ENCODE results near the gene INPP5D. TPM values are rescaled to one million over a fixed set of nuclear protein-coding genes. Genes with fewer than 3 reads are reported as not detected.

Gene INPP5D
- total RNA-seq, 1 donor from 2014 or later: 79.2 TPM

DNA sequence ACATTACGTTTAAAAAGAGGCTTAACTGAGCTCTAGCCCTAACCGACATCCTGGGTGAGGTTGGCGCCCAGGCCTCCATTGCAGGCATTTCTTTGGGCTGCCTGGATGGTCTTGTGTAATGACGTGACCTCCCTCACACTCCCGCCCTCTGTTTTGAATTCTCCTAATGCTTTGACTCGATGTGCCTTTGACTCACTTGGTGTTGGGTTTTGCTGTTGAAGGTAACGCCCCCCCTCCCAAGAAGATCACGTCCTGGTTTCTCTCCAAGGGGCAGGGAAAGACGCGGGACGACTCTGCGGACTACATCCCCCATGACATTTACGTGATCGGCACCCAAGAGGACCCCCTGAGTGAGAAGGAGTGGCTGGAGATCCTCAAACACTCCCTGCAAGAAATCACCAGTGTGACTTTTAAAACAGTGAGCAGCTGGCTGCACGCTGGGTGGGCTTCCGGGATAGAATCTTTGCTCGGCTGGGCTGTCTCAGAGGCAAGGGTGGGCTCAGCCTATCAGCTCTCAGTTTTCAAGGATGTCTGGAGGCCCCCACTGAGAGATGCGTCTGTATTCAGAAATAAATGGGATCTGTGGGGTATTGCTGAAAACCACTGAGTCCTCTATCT is 103.5 kb downstream of the INPP5D start:
- DNase-seq (ENCODE audit: low spot score): no peak
- Mint-ChIP-seq H3K9me3 (ENCODE audit: unreplicated experiment) (no peaks in the 10 kb centered on the region), H3K27ac (ENCODE audit: unreplicated experiment) (no peak overlapping the region), H3K4me3 (ENCODE audit: unreplicated experiment) (peak overlapping the region; percentile 42), H3K4me1 (ENCODE audit: unreplicated experiment) (peaks cover 6% of the 10 kb centered on the region), H3K27me3 (ENCODE audit: unreplicated experiment) (peaks cover 6% of the 10 kb centered on the region), H3K36me3 (ENCODE audit: low read depth, unreplicated experiment) (peaks cover 29% of the 10 kb centered on the region)
- TF ChIP-seq, protein P1, sequence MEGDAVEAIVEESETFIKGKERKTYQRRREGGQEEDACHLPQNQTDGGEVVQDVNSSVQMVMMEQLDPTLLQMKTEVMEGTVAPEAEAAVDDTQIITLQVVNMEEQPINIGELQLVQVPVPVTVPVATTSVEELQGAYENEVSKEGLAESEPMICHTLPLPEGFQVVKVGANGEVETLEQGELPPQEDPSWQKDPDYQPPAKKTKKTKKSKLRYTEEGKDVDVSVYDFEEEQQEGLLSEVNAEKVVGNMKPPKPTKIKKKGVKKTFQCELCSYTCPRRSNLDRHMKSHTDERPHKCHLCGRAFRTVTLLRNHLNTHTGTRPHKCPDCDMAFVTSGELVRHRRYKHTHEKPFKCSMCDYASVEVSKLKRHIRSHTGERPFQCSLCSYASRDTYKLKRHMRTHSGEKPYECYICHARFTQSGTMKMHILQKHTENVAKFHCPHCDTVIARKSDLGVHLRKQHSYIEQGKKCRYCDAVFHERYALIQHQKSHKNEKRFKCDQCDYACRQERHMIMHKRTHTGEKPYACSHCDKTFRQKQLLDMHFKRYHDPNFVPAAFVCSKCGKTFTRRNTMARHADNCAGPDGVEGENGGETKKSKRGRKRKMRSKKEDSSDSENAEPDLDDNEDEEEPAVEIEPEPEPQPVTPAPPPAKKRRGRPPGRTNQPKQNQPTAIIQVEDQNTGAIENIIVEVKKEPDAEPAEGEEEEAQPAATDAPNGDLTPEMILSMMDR (IDR thresholded peaks at IDR 0.05; ENCODE audit: unreplicated experiment): no peak

DNA sequence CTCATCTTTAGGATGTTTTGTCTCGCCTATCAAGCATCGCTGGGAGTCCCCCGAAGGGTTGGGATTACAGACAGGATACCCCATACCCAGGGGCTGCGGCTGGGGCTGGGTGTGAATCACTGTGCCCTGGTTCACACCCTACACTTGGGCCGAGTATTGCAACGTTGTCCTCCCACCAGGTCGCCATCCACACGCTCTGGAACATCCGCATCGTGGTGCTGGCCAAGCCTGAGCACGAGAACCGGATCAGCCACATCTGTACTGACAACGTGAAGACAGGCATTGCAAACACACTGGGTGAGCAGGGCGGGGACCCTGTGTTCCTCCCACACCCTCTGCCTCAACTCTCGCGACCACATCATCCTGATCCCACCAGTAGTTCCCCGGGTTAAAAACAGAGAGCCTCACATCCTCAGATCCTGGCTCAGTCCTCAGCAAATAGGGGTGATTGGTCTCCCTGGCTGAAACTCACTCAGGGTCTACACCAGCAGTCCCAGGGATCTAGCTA is 104.0 kb downstream of the INPP5D start:
- no peak overlapping the region for H3K4me3 Mint-ChIP-seq (ENCODE audit: unreplicated experiment)
- H3K27ac Mint-ChIP-seq (ENCODE audit: unreplicated experiment): no peak overlapping the region
- H3K9me3 Mint-ChIP-seq (ENCODE audit: unreplicated experiment): no peaks in the 10 kb centered on the region
- H3K27me3 Mint-ChIP-seq (ENCODE audit: unreplicated experiment): peaks cover 6% of the 10 kb centered on the region
- TF ChIP-seq, protein P1 (IDR thresholded peaks at IDR 0.05; ENCODE audit: unreplicated experiment): no peak
- peaks cover 30% of the 10 kb centered on the region for H3K36me3 Mint-ChIP-seq (ENCODE audit: low read depth, unreplicated experiment)
- DNase-seq (ENCODE audit: low spot score): no peak
- peaks cover 6% of the 10 kb centered on the region for H3K4me1 Mint-ChIP-seq (ENCODE audit: unreplicated experiment)

DNA sequence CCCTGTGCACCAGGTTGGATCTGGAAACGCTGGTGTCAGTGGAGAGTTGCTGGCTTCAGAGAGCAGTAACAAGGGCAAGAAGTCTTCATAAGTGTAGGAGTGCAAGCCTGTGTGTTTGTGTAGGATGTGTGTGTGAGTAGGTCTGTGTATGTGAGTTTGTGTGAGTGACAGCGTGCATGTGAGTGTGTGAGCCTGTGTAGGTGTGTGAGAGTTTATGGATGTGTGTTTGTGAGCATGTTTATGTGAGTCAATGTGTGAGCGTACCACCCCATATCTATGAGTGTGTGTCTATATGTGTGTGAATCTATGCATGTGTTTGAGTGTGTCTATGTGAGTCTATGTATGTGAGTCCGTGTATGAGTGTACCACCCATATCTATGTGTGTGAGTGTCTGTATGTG is 104.8 kb downstream of the INPP5D start:
- DNase-seq (ENCODE audit: low spot score): no peak
- Mint-ChIP-seq H3K4me1 (ENCODE audit: unreplicated experiment) (peaks cover 6% of the 10 kb centered on the region), H3K27ac (ENCODE audit: unreplicated experiment) (no peak overlapping the region), H3K36me3 (ENCODE audit: low read depth, unreplicated experiment) (peaks cover 28% of the 10 kb centered on the region), H3K27me3 (ENCODE audit: unreplicated experiment) (peaks cover 7% of the 10 kb centered on the region), H3K9me3 (ENCODE audit: unreplicated experiment) (no peaks in the 10 kb centered on the region), H3K4me3 (ENCODE audit: unreplicated experiment) (no peak overlapping the region)
- TF ChIP-seq, protein P1 (IDR thresholded peaks at IDR 0.05; ENCODE audit: unreplicated experiment): no peak

DNA sequence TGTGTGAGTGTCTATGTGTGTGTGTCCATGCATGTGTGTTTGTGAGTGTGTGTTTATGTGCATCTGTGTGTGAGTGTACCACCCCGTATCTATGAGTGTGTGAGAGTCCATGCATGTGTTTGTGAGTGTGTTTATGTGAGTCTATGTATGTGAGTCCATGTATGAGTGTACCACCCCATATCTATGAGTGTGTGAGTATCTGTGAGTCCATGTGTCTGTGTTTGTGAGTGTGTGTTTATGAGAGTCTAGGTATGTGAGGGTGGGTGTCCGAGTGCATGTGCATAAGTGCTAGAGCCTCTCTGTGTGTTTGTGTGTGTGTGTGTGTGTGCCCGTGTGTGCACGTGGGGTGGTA is 105.4 kb downstream of the INPP5D start:
- Mint-ChIP-seq H3K9me3 (ENCODE audit: unreplicated experiment) (no peaks in the 10 kb centered on the region), H3K4me3 (ENCODE audit: unreplicated experiment) (no peak overlapping the region), H3K27me3 (ENCODE audit: unreplicated experiment) (peaks cover 7% of the 10 kb centered on the region), H3K36me3 (ENCODE audit: low read depth, unreplicated experiment) (peaks cover 24% of the 10 kb centered on the region), H3K4me1 (ENCODE audit: unreplicated experiment) (peaks cover 6% of the 10 kb centered on the region), H3K27ac (ENCODE audit: unreplicated experiment) (no peak overlapping the region)
- TF ChIP-seq, protein P1 (IDR thresholded peaks at IDR 0.05; ENCODE audit: unreplicated experiment): no peak
- DNase-seq (ENCODE audit: low spot score): no peak

DNA sequence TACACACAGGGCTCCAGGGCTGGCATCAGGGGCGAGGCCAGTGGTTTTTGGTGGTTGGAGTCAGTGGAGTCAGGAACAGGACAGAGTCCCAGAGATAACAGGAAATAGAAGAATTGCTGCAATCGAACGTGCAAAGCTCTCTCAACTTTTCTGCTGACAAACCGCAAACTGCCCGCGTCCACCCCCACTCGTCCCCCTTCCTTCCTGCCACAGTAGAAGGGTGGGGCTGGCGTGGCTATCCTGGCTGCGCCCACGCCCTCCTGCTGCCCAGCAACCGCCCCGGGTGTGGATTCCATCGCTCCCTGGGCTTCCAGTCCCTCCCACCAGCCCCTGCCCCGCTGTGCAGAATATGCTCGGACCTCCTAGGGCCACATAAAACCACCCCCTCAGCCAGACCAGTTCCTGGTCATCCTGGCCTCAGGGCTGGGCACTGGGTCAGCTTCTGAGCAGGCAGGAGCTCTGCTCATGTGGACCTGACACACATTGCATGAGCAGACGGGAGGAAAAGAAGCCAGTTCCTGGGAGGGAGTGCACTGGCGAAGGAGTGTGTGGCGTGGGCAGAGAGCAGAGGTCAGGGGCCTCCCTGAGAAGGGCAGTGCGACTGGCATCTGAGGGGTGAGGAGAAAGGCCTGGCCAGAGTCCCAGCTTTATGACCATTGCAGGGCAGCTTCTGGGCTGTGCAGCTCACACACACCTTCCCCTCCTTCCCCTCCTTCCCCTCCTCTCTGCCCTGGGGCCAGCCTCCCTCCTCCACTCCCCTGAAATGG is 105.9 kb downstream of the INPP5D start:
- no peak for DNase-seq (ENCODE audit: low spot score)
- H3K27me3 Mint-ChIP-seq (ENCODE audit: unreplicated experiment): peaks cover 7% of the 10 kb centered on the region
- peaks cover 6% of the 10 kb centered on the region for H3K4me1 Mint-ChIP-seq (ENCODE audit: unreplicated experiment)
- TF ChIP-seq, protein P1 (IDR thresholded peaks at IDR 0.05; ENCODE audit: unreplicated experiment): no peak
- H3K36me3 Mint-ChIP-seq (ENCODE audit: low read depth, unreplicated experiment): peaks cover 28% of the 10 kb centered on the region
- no peak overlapping the region for H3K27ac Mint-ChIP-seq (ENCODE audit: unreplicated experiment)
- no peaks in the 10 kb centered on the region for H3K9me3 Mint-ChIP-seq (ENCODE audit: unreplicated experiment)
- H3K4me3 Mint-ChIP-seq (ENCODE audit: unreplicated experiment): no peak overlapping the region

All from endothelial cell (in vitro differentiated cells).